GM23338 (cell line): ENCODE data around the gene LAX1.

Experiments
- CREB1 ChIP-seq: fragments of 250-450 bp; sonication (Bioruptor Pico); IDR thresholded peaks from 2 replicates; pipeline ENCODE4 v1.5.0; 2020; ENCODE audit warnings: low read depth, mild to moderate bottlenecking, moderate library complexity
- CTCF ChIP-seq, 2 experiments: fragments of 200-600 bp in 1 of 2; sonication (generic) in 1 of 2; conservative IDR thresholded peaks; 2 replicates each; pipeline versions ENCODE4 v1.5.1 to v1.6.1; 2016 to 2017; ENCODE audit warnings: antibody characterized with exemption in 2 of 2, low read depth in 2 of 2, mild to moderate bottlenecking in 2 of 2, moderate library complexity in 1 of 2
- ETS1 ChIP-seq: IDR thresholded peaks from 2 replicates; pipeline ENCODE4 v1.6.1; 2016; ENCODE audit warnings: antibody characterized with exemption
- EZH2 ChIP-seq: fragments of 200-600 bp; sonication (generic); IDR thresholded peaks from one replicate; pipeline ENCODE4 v1.8.0; 2017; ENCODE audit warnings: antibody characterized with exemption, mild to moderate bottlenecking, low read depth; ENCODE audit not compliant: unreplicated experiment
- EZH2phosphoT487 ChIP-seq: fragments of 200-600 bp; sonication (generic); IDR thresholded peaks from one replicate; pipeline ENCODE4 v1.8.1; 2018; ENCODE audit warnings: antibody characterized with exemption; ENCODE audit not compliant: unreplicated experiment
- JUNB ChIP-seq: IDR thresholded peaks from one replicate; pipeline ENCODE4 v1.6.1; 2016; ENCODE audit warnings: antibody characterized with exemption; ENCODE audit not compliant: unreplicated experiment
- NANOG ChIP-seq: IDR thresholded peaks from 2 replicates; pipeline ENCODE4 v1.6.1; 2016; ENCODE audit warnings: antibody characterized with exemption, borderline replicate concordance
- POLR2AphosphoS5 ChIP-seq: IDR thresholded peaks from 2 replicates; pipeline ENCODE4 v1.6.1; 2016; ENCODE audit warnings: antibody characterized with exemption, low read depth
- REST ChIP-seq: IDR thresholded peaks from one replicate; pipeline ENCODE4 v1.6.1; 2018; ENCODE audit warnings: antibody characterized with exemption; ENCODE audit not compliant: unreplicated experiment
- STAT1 ChIP-seq: IDR thresholded peaks from one replicate; pipeline ENCODE4 v1.6.1; 2016; ENCODE audit warnings: antibody characterized with exemption; ENCODE audit not compliant: unreplicated experiment
- ZNF114 ChIP-seq: fragments of 250-450 bp; sonication (Bioruptor Pico); IDR thresholded peaks from 2 replicates; pipeline ENCODE4 v1.5.0; 2020; ENCODE audit warnings: mild to moderate bottlenecking, moderate library complexity
- ZNF331 ChIP-seq: fragments of 250-450 bp; sonication (Bioruptor Pico); IDR thresholded peaks from 2 replicates; pipeline ENCODE4 v1.5.0; 2020; ENCODE audit warnings: low read depth, mild to moderate bottlenecking, moderate library complexity
- ZNF462 ChIP-seq: fragments of 250-450 bp; sonication (Bioruptor Pico); IDR thresholded peaks from 2 replicates; pipeline ENCODE4 v1.5.0; 2020; ENCODE audit warnings: mild to moderate bottlenecking, moderate library complexity

GRCh38 chr1:203823306-203823705 is 58.3 kb downstream of the LAX1 start:
- no peak for TF ChIP-seq CTCF (conservative IDR thresholded peaks at IDR 0.05; ENCODE audit: low read depth in 2 of 2)
- TF ChIP-seq EZH2phosphoT487, result no peak
- no peak for TF ChIP-seq EZH2
- TF ChIP-seq POLR2AphosphoS5, result no peak
- no peak for TF ChIP-seq ZNF331 (CRISPR knock-in tag)
- no peak for TF ChIP-seq CREB1 (CRISPR knock-in tag)
- TF ChIP-seq REST, result no peak
- no peak for TF ChIP-seq ZNF114 (CRISPR knock-in tag)
- TF ChIP-seq STAT1, result no peak
- TF ChIP-seq JUNB, result no peak
- no peak for TF ChIP-seq NANOG
- no peak for TF ChIP-seq ETS1
- TF ChIP-seq ZNF462 (CRISPR knock-in tag), result no peak
